Activated CD8-positive, alpha-beta memory T cell treated with anti-CD3 and anti-CD28 coated beads for 48 hours (primary cell): ENCODE data around the gene IFNGR2.
"Not testable (repeated sequence)": the region's sequence is repeated elsewhere in the genome, so short reads cannot be mapped to it uniquely, and the experiment has no call there.

ENCODE experiments used
- DNase-seq, 3 experiments: peaks; one replicate each; pipeline ENCODE4 v3.0.0-alpha.2; 2020; ENCODE audit warnings: low read depth in 2 of 3, low spot score in 2 of 3

The IFNGR2 gene

DNA sequence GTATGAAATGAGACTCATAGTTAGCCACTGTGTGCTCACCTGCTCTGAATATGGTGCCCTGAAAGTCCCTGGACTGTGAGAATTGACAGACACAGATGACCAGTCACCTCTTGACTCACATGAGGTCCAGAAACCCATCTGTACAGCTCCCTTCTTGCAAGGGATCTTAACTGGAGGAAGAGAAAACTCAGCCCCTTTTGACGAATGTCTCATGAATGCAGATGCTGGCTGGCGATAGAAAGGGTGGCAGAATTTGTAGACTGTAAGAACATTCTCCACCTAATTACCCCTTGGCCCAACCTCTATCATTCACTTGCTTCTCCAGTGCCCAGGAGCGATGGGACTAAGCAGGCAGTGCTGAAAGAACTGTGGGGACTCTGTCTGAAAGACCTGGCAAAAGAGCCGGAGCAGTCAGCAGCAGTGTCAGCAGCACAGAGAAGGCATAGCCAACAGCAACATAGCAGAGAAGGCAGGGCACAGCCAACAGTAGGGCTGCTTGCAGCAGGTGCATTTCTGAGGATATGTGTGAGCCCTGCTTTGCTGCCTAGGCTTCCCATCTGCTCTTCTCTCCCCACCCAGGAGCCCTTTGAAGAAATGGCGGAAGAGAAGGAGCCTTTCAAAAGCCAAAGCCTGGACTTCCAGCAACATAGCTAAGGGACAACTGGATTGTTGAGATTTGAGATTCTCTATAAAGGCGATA is 25.8 kb upstream of the IFNGR2 start:
- DNase-seq = no peak

DNA sequence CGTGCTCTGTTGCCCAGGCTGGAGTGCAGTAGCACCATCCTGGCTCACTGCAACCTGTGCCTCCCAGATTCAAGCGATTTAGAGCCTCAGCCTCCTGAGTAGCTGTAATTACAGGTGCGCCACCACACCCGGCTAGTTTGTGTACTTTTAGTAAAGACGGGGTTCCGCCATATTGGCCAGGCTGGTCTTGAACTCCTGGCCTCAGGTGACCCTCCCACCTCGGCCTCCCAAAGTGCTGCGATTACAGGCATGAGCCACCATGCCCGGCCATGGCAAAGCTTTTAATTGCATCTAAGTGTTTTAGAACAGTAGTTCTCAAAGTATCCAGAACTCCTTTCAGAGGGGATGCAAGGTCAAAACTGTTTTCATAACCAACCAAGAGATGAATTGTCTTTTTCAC is 25.1 kb upstream of the IFNGR2 start:
- no peak for DNase-seq

DNA sequence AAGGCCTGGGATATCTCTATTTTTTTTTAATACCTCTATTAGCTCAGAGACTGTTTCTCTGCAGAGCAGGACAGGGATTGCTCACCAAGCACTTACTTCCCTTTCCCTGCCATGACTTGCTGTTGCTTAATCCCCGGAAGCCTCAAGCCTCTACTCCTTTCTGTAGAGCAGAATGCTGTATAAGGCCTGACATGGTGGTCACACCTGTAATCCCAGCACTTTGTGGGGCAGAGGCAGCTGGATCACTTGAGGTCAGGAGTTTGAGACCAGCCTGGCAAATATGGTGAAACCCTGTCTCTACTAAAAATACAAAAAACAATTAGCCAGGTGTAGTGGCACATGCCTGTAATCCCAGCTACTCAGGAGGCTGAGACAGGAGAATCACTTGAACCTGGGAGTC is 23.3 kb upstream of the IFNGR2 start:
- not testable (repeated sequence) for DNase-seq

DNA sequence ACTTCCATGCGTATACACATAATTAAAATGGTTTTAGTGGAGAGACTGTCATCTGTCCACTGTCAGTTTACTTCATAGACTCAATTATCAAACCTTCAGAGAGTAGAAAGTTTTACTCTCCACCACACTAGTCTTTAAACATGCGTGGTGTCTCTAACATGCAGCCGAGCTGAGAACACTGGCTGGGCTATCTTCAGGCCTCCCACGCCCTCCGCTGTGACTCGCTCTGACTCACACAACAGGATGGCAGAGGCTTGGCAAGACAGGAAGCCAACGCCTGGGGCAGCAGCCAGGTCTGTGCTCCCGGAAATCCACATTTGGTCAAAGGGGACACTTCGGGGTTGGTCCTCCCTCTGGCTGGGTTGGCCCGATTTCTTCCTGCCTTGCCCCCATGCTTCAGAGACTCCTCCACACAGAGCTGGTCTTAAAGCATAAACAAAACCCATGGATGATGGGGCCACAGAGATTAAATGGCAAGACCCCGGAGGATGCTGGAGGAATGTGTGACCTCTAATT is 22.7 kb upstream of the IFNGR2 start:
- DNase-seq = peak; percentile 52 to 79 (median 66)

DNA sequence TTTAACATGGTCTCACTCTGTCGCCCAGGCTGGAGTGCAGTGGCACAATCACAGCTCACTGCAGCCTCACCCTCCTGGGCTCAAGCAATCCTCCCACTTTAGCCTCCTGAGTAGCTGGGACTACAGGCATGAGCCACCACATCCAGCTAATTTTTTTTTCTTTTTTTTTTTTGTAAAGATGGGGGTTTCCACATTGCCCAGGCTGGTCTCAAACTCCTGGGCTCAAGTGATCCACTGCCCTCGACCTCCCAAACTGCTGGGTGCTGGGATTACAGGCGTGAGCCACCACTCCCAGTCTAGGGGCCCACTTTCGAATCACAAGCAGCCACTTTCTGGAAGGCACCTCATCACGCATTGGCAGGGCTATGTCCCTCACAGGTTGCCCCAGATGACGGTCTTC is 21.8 kb upstream of the IFNGR2 start:
- DNase-seq = not testable (repeated sequence)

DNA sequence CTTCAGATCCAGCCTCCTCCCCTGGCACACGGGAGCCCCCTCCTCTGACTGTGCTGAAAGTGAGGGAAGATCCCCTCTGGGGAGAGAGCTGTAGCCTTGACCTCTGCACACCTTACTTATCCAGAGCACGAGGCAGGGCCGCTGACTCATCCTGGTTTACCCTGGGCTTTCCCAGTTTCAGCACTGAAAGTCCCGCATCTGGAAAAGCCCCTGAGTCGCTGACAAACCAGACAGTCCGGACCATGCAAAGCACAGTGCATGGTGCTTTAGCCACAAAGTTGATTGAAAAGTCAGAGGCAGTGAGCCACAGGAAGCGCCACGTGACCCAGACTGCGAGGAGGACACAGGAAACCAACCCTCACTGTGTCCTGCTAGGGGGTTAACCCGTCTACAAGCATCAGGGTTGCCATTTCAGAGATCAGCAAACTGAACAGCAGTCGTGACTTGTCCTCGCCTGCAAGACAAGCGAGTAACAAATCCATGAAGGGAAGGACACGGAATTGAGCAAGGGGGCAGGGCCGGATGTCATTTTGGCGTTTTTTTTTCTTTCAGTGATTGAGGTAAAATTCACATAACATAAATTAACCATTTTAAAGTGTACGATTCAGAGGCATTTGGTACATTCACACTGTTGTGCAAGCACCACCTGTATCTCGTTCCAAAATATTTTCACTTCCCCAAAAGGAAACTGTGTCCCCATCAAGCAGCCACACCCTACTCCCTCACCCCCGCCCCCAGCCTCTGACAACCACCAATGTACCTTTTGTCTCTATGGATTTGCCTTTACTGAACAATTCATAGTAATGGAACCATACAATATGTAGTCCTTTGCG is 19.9 kb upstream of the IFNGR2 start:
- peak in 2 of 3 experiments; percentile 52 to 64 for DNase-seq

DNA sequence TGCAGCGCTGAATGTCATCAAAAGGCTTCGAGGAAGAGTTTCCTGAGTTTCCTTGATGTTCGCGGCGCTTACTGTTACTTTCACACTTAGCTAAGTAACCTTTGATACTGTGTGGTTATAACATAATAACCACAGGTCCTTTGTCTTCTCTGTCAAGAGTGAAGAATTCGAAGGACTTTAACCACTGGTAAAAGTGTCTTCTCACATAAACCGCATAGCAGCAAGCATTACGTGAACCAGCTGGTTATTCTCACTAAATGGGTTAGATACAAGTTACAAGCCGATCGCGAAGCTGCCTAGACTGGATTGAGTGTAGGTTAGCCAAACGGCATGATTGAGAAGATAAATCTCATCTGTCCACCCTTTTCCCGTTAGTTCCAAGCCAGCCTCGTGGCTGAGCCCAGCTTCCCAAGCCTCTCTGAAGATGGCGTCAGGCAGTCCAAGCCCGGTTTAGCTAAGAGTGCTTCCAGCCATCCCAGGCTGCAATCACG is 18.3 kb upstream of the IFNGR2 start:
- DNase-seq = no peak

DNA sequence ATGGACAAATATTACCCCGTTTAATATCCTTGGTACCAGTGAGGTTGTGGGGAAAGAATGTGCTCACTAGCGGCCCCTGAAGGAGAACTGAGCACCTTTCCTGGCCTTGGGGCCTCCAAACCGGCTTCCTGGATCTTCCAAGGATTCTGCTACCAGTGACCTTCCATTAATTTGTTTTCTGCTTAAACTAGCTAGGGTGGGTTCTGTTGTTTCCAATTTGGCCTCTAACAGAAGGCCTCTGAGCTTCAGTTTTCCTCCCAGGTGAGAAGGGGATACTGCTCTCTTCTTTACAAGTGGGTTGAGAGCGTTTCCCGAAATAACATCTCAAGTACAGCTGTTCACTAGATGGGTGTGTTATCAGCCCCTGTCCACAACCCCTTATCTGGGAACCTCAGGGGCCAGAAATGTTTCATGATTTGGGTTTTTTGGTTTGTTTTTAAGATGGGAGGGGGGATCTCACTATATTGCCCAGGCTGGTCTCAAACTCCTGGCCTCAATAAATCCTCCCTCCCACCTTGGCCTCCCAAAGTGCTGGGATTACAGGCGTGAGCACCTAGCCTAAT is 16.9 kb upstream of the IFNGR2 start:
- no peak for DNase-seq

DNA sequence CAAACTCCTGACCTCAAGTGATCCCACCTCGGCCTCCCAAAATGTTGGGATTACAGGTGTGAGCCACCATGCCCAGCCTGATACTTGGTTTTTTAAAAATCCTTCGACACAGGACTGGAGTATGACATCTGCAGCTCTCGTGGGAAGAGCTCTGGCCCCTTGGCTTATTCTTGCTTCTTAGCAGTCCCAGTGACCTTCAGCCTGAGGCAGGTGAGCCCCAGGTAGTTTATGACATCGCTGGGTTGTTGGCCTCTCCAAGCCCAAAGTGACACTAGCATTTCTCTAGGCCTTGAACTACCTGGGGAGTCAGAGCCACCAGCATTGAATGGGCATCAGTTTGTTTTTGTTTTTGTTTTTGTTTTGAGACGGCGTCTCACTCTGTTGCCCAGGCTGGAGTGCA is 15.9 kb upstream of the IFNGR2 start:
- DNase-seq = no peak

DNA sequence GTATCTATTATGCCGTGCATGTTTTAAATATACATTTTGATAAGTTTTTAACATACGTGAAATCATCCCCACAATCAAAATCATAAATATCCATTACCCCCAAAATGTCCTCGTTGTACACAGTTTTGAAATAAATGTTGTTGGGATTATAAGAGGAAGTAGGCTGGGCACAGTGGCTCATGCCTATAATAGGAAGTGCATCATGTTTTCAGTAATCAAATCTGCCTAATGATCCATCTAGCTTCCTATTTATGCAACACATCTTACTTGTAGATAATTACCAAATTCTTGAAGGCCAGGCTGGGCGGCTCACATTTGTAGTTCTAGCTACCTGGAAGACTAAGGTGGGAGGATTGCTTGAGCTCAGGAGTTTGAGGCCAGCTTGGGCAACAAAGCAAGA is 15.0 kb upstream of the IFNGR2 start:
- no peak for DNase-seq

DNA sequence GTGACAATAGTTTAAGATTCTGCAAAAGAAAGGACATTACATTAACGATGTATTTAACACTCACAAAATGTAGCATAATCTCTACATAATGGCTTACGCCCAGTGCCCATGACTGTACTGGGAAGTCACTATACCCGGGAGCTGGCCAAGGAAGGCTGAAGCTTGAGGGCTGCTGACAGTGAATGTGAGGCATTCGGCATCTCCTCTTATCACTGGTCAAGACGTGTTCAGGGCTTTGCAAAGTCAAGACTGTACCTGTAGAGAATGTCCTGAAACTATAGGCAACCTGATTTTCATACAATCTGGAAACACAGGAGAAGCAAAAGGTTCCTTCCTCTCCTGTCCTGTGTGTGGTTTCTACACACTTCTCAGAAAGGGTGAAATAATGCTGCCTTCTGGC is 12.7 kb upstream of the IFNGR2 start:
- no peak for DNase-seq

DNA sequence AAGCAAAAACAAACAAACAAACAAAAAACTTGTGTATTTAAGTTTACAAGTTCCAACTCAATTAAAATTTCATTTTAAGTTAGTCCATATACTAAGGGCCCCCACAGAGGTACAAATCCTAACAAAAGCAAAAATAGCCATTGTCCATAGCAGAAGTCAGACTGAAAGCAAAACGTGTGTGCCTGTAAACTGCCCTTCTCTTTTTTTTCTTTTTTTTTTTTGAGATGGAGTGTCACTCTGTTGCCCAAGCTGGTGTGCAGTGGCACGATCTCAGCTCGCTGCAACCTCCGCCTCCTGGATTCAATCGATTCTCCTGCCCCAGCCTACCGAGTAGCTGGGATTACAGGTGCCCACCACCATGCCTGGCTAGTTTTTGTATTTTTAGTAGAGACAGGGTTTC is 11.6 kb upstream of the IFNGR2 start:
- no peak for DNase-seq

DNA sequence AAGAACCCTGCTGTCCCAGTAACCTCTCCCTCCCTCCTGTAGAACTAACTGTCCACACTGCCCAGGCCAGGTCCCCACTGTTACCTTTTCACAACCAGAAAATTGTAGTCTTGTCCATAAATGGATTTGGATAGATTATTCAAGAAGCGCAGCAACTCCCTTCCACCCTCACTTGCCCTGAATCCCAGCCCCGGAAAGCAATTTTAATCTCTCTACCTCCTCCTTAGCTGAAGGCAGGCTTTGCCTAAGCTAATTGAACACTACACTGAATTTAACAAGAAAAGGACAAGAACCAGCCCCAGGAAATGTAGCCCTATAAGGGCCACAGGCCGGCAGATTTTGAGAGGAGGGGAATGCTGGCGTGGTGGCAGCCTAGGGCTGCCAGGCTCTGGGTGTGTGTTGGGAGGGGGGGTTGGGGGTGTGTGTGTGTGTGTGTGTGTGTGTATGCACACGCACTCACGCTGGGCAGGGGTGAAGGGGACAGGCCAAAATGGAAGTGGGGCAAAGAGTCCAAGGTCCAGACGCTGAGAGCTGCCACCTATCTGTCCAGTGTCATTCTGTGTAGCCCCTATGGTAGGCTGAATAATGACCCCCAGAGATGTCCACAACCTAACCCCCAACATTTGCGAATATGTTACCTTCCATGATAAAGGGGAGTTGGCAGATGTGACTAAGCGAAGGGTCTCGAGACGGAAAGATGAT is 10.8 kb upstream of the IFNGR2 start:
- no peak for DNase-seq

DNA sequence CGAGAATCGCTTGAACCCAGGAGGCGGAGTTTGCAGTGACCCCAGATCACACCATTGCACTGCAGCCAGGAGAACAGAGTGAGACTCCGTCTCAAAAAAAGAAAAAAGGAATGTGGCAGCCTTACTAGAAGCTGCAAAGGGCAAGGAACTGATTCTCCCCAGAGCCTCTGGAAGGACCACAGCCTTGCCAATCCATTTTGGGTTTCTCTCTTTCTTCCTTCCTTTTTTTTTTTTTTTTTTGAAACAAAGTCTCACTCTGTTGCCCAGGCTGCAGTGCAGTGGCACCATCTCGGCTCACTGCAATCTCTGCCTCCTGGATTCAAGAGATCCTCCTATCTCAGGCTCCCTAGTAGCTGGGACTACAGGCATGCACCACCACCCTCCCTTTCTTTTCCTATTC is 9.9 kb upstream of the IFNGR2 start:
- DNase-seq = no peak

DNA sequence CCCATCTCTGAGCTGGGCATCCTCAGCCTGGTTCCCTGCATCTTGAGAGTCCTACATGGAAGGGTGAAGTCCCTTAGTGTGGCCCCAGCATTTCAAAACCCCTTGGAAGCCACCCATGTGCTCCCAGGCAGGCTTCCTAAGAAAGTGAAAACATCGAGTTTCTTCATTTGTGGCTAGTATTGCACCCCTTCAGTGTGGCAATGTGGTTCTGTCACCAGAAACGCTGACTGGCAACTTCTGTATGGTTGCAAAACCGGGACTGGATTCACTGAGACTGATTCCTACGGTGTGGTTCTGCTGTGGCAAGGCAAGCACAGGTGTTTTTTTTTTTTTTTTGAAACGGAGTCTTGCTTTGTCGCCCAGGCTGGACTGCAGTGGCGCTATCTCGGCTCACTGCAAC is 9.0 kb upstream of the IFNGR2 start:
- no peak for DNase-seq

DNA sequence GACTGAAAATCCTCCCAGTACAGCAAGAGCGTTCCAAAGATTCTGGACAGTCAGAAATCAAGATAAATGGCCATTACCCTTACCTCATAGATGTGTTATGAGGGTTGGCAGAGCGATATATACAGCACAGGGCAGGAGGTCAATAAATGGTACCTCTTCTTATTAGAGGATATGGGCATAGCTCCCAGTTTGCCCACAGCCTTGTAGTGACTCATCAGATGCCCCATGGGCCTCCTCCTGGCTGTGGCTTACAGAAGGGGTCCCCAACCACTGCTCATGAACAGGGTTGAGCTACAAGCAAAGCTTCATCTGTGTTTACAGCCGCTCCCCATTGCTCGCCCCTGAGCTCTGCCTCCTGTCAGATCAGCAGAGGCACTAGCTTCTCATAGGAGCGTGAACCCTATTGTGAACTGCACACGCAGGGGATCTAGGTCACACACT is 7.3 kb upstream of the IFNGR2 start:
- DNase-seq = no peak

DNA sequence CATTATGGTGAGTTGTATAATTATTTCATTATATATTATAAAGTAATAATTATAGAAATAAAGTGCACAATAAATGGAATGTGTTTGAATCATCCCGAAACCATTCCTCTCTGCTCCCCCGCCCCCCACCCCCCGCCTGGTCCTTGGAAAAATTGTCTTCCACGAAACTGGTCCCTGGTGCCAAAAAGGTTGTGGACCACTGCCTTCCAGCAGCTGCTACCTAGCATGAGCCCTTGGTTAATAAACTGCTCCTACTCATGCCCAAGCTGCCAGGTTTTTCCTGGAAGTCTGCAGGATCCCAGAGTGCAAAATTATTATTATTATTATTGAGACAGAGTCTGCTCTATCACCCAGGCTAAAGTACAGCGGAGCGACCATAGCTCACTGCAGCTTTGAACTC is 6.8 kb upstream of the IFNGR2 start:
- no peak for DNase-seq

DNA sequence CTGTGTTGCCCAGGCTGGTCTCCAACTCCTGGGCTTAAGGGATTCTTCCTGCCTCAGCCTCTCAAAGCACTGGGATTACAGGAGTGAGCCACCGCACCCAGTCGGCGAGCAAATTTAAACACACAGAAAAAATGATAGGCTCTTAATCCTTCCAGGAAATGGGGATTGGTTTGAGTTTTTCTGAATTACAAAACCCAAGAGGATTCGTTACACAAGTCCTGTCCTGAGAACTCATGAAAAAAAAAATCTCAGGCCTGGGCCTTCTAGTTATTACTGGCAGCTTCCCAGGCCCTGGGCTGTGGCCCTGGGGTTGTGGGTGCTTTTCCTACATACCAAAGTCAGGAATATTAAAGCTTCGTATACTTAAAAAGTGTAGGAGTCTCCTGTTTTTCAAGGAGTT is 6.3 kb upstream of the IFNGR2 start:
- DNase-seq = no peak

DNA sequence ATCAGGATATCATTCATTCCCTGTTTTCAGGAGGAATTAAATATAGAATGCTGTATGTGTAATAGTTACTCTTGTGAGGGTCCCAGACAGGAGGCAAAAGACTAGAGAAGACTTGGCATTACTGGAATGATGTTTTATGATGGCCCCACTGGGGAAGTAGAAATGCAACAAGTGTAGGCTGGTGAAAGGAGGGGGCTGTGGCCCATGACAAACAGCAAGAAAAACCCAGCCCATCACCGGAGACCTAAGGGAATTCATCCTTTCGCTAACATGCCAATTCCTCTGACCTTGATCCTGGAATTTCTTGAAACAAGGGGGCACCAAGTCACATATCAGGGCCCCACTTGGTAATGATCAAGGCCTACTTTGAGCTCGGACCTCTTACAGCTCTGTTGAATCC is 5.5 kb upstream of the IFNGR2 start:
- DNase-seq = no peak

DNA sequence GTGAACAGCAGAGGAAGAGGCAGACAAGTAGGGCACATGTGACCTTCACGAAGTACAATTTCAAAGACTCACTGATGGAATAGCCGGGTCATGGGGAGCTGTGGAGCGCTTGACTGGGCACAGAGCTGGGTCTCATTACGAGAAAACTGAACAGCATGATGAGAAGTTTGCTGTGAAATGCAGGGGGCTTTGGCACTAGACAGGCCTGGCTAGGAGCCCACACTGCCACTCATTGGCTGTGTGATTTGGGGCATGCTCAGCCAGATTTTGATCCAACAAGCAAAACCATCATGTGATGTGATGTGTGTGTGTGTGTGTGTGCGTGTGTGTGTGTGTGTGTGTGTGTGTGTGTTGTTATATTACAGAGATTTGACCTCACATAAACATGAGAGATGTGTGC is 4.9 kb upstream of the IFNGR2 start:
- no peak for DNase-seq

DNA sequence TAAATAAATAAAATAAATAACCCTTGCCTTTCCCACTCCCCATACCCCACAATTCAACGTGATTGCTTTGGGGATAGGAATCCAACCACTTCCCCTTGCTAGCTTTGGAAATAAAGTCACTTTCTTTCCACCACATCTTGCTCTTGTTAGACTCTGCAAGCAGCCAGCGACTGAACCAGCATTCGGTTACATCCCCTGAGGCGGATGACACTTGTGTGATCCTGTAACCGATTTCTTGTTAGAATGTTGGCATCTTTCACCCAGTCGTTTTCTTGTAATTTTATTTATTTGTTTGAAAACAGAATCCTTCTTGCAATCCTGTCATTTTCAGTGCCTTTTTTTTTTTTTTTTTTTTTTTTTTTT is 1.6 kb upstream of the IFNGR2 start:
- DNase-seq = no peak
